ENCODE data around the gene EMC7. TPM values are rescaled to one million over a fixed set of nuclear protein-coding genes. Genes with fewer than 3 reads are reported as not detected.

EMC7 gene
- total and polyA plus RNA-seq, 2 donors (not counting 1 experiment from before 2014, with no cell fraction given): 18.4 to 29.9 TPM

GRCh38 chr15:34116620-34117019, 15.0 kb upstream of the EMC7 start:
- no peak overlapping the region for H3K4me3 ChIP-seq (ENCODE audit: control extremely low read depth in 1 of 5, extremely low read depth in 1 of 5, insufficient read depth in 1 of 5, low read depth in 2 of 5, low read length in 4 of 5)
- H4K20me1 ChIP-seq (ENCODE audit: control insufficient read depth, insufficient read depth, low read length, poor library complexity, severe bottlenecking): no peaks in the 10 kb centered on the region
- Mint-ChIP-seq H3K4me1 (no peaks in the 10 kb centered on the region), H3K27me3 (peaks cover 35% of the 10 kb centered on the region), H3K27ac (no peak overlapping the region), H3K9me3 (ENCODE audit: insufficient read depth) (no peaks in the 10 kb centered on the region), H3K4me3 (no peak overlapping the region)
- H3K27me3 ChIP-seq (replicated peaks in 1 of 4; ENCODE audit: control extremely low read depth in 1 of 4, control insufficient read depth in 3 of 4, insufficient read depth in 4 of 4, low read length in 3 of 4): peaks cover 0 to 6% (median 0%) of the 10 kb centered on the region in 4 experiments
- H3K4me2 ChIP-seq (replicated peaks; ENCODE audit: low read depth, low read length, poor library complexity, severe bottlenecking): no peak overlapping the region
- 100% methylated on average over 2 of the region's 2 CpGs for WGBS (ENCODE audit: insufficient coverage)
- no peak for TF ChIP-seq EZH2 (IDR thresholded peaks at IDR 0.05; ENCODE audit: borderline replicate concordance, insufficient read depth, low read depth, low read length, poor library complexity, severe bottlenecking)
- no peaks in the 10 kb centered on the region for H3K9me3 ChIP-seq (ENCODE audit: control extremely low read depth in 1 of 3, control insufficient read depth in 2 of 3, insufficient read depth in 1 of 3, low read length in 2 of 3)
- no peaks in the 10 kb centered on the region for H3K36me3 ChIP-seq (replicated peaks in 1 of 2; ENCODE audit: control extremely low read depth in 1 of 2, control insufficient read depth in 1 of 2, extremely low read depth in 1 of 2, insufficient read depth in 2 of 2, low read length in 1 of 2)
- H2AFZ ChIP-seq (ENCODE audit: insufficient read depth, low read depth, low read length, poor library complexity, severe bottlenecking): no peak overlapping the region
- DNase-seq: no peak
- no peak overlapping the region for H3K27ac ChIP-seq (ENCODE audit: low read length in 2 of 2)
- no peaks in the 10 kb centered on the region for H3K79me2 ChIP-seq (ENCODE audit: control insufficient read depth, insufficient read depth, low read length)
- no peak for ATAC-seq (ENCODE audit: low read depth)
- ChIA-PET POLR2A (no interaction called here), CTCF (no interaction called here)
- intact Hi-C loops (cut with micrococcal nuclease): no loop called here
- no peaks in the 10 kb centered on the region for H3K4me1 ChIP-seq (ENCODE audit: control insufficient read depth in 2 of 2, insufficient read depth in 2 of 2, low read length in 2 of 2)
- H3K9ac ChIP-seq (ENCODE audit: low read length): no peak overlapping the region

DNA sequence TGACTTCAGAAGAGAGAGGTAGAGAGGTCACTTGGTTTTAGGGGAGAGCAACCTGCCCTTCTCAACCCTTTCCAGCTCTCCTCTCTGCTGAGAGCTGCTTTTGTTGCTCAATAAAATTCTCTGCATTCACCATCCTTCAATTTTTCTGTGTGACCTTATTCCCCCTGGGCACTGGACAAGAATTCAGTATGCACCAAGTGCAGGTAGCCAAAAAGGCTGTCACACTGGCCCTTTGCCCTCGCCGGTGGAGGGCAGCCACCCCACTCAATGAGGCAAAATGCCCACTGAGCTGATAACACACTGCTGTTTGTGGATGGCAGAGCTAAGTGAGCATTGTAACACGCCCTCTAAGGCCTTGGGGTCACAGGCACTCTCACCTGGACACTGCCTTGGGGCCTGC, 13.1 kb upstream of the EMC7 start:
- ChIA-PET POLR2A (no interaction called here), CTCF (interaction anchor here (1.9 kb wide), 1 partner anchor 95 kb away, joined by 7 read pairs; the partner anchor contains the start of gene KATNBL1)
- Histone ChIP-seq H3K9ac (ENCODE audit: low read length) (no peak overlapping the region), H3K36me3 (replicated peaks in 1 of 2; ENCODE audit: control extremely low read depth in 1 of 2, control insufficient read depth in 1 of 2, extremely low read depth in 1 of 2, insufficient read depth in 2 of 2, low read length in 1 of 2) (no peaks in the 10 kb centered on the region), H3K9me3 (ENCODE audit: control extremely low read depth in 1 of 3, control insufficient read depth in 2 of 3, insufficient read depth in 1 of 3, low read length in 2 of 3) (no peaks in the 10 kb centered on the region), H3K27me3 (replicated peaks in 1 of 4; ENCODE audit: control extremely low read depth in 1 of 4, control insufficient read depth in 3 of 4, insufficient read depth in 4 of 4, low read length in 3 of 4) (peaks cover 0 to 6% (median 0%) of the 10 kb centered on the region in 4 experiments), H2AFZ (ENCODE audit: insufficient read depth, low read depth, low read length, poor library complexity, severe bottlenecking) (no peak overlapping the region), H3K4me2 (replicated peaks; ENCODE audit: low read depth, low read length, poor library complexity, severe bottlenecking) (no peak overlapping the region), H4K20me1 (ENCODE audit: control insufficient read depth, insufficient read depth, low read length, poor library complexity, severe bottlenecking) (no peaks in the 10 kb centered on the region), H3K4me3 (ENCODE audit: control extremely low read depth in 1 of 5, extremely low read depth in 1 of 5, insufficient read depth in 1 of 5, low read depth in 2 of 5, low read length in 4 of 5) (no peak overlapping the region), H3K4me1 (ENCODE audit: control insufficient read depth in 2 of 2, insufficient read depth in 2 of 2, low read length in 2 of 2) (no peaks in the 10 kb centered on the region), H3K79me2 (ENCODE audit: control insufficient read depth, insufficient read depth, low read length) (no peaks in the 10 kb centered on the region), H3K27ac (ENCODE audit: low read length in 2 of 2) (no peak overlapping the region)
- 90% methylated on average over 3 of the region's 3 CpGs for WGBS (ENCODE audit: insufficient coverage)
- no peaks in the 10 kb centered on the region for H3K9me3 Mint-ChIP-seq (ENCODE audit: insufficient read depth)
- intact Hi-C loops (cut with micrococcal nuclease): no loop called here
- DNase-seq: no peak
- H3K27ac Mint-ChIP-seq: no peak overlapping the region
- H3K4me3 Mint-ChIP-seq: no peak overlapping the region
- H3K4me1 Mint-ChIP-seq: no peaks in the 10 kb centered on the region
- TF ChIP-seq CTCF (IDR thresholded peaks at IDR 0.05): no peak
- TF ChIP-seq EZH2 (IDR thresholded peaks at IDR 0.05; ENCODE audit: borderline replicate concordance, insufficient read depth, low read depth, low read length, poor library complexity, severe bottlenecking): no peak
- H3K27me3 Mint-ChIP-seq: peaks cover 24% of the 10 kb centered on the region
- no peak for ATAC-seq (ENCODE audit: low read depth)

Measured in B cell (primary cell).